Measurements from ENCODE around the gene ALDH18A1. TPM values are rescaled to one million over a fixed set of nuclear protein-coding genes. Genes with fewer than 3 reads are reported as not detected.
A peak's percentile ranks its signal among the peaks of the same experiment; 100 is the strongest.

The ALDH18A1 gene
- total RNA-seq, 1 experiment from 2014 or later = 64.5 TPM

- no peak for DNase-seq (ENCODE audit: low read depth)
Observed at GRCh38 chr10:95579292-95579691, 77.2 kb downstream of the ALDH18A1 start.

- no peak for DNase-seq (ENCODE audit: low read depth)
Observed at GRCh38 chr10:95578619-95579018, 77.9 kb downstream of the ALDH18A1 start.

GRCh38 chr10:95574649-95575365 lies 81.7 kb downstream of the ALDH18A1 start:
- DNase-seq (ENCODE audit: low read depth) = no peak

GRCh38 chr10:95573964-95574604 lies 82.4 kb downstream of the ALDH18A1 start:
- DNase-seq (ENCODE audit: low read depth) = no peak

- no peak for DNase-seq (ENCODE audit: low read depth)
Observed at GRCh38 chr10:95573527-95573926, 83.0 kb downstream of the ALDH18A1 start.

GRCh38 chr10:95572131-95572820 lies 84.2 kb downstream of the ALDH18A1 start:
- no peak for DNase-seq (ENCODE audit: low read depth)

- DNase-seq (ENCODE audit: low read depth) = no peak
Observed at GRCh38 chr10:95571390-95571789, 85.1 kb downstream of the ALDH18A1 start.

GRCh38 chr10:95569368-95569767 lies 87.1 kb downstream of the ALDH18A1 start:
- DNase-seq (ENCODE audit: low read depth) = no peak

GRCh38 chr10:95567903-95568630 lies 88.4 kb downstream of the ALDH18A1 start:
- no peak for DNase-seq (ENCODE audit: low read depth)

GRCh38 chr10:95566136-95566535 lies 90.4 kb downstream of the ALDH18A1 start:
- no peak for DNase-seq (ENCODE audit: low read depth)

- DNase-seq (ENCODE audit: low read depth) = no peak
Observed at GRCh38 chr10:95565336-95565735, 91.2 kb downstream of the ALDH18A1 start.

GRCh38 chr10:95564291-95564690 lies 92.2 kb downstream of the ALDH18A1 start:
- no peak for DNase-seq (ENCODE audit: low read depth)

- DNase-seq (ENCODE audit: low read depth) = no peak
Observed at GRCh38 chr10:95562341-95562965, 94.1 kb downstream of the ALDH18A1 start.

- DNase-seq (ENCODE audit: low read depth) = no peak
Observed at GRCh38 chr10:95561864-95562177, 94.7 kb downstream of the ALDH18A1 start.

GRCh38 chr10:95561177-95561863 lies 95.2 kb downstream of the ALDH18A1 start, which contains the start of gene SORBS1:
SORBS1 (minus strand) TSS chr10:95561371; CDS start chr10:95441135, 120,236 bp downstream.
- peak; percentile 95 for DNase-seq (ENCODE audit: low read depth)

- DNase-seq (ENCODE audit: low read depth) = peak; percentile 8
Observed at GRCh38 chr10:95560278-95561176, 96.0 kb downstream of the ALDH18A1 start.

- no peak for DNase-seq (ENCODE audit: low read depth)
Observed at GRCh38 chr10:95559896-95560277, 96.6 kb downstream of the ALDH18A1 start.

GRCh38 chr10:95559471-95559870 lies 97.0 kb downstream of the ALDH18A1 start:
- no peak for DNase-seq (ENCODE audit: low read depth)

GRCh38 chr10:95558593-95559320 lies 97.8 kb downstream of the ALDH18A1 start:
- no peak for DNase-seq (ENCODE audit: low read depth)
